HG03280 (cell line): Measurements from ENCODE around the gene IFITM5.
"Not testable (repeated sequence)": the region's sequence is repeated elsewhere in the genome, so short reads cannot be mapped to it uniquely, and the experiment has no call there.

Experiments used
- ATAC-seq: cut with Tn5 transposase; IDR thresholded peaks from one replicate; pipeline ENCODE4 v1.9.1; 2021; ENCODE audit warnings: mild to moderate bottlenecking, moderate library complexity; ENCODE audit not compliant: unreplicated experiment

IFITM5 gene

DNA sequence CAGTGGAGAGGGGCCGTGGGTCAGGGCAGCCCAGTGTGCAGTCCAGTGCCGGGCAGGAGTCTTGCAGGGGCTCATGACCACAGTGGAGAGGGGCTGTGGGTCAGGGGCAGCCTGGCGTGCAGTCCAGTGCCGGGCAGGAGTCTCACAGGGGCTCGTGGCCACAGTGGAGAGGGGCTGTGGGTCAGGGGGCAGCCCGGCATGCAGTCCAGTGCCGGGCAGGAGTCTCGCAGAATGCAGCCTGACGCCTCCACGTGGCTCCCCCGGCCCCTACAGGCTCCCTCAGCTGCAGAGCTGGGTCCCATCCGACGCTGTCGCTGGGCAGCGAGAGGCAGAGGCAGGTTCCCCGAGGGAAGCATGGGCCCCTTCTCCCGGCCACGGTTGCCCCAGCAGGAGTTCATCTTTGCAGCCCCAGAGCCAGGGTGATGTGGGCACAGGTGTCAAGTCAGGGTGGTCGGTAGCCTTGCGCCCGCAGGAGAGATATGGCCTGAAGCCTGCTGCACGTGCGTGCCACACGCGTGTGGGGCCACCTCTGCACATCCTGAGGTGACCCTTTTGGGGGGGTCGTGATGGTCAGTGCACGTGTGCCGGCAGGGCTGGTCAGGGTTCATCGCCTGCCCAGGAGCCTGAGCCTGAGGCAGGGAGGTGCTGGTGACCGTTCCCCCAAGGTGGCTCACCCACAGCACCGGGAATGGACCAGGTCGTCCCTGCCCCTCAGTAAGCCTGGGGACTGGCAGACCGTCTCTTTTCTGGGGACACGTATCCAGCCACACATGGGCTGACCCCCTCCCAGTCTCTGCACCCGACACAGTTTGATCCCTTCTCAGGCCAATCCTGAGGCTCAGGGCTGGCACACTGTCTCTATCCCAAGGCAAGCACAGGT, 2.9 kb downstream of the IFITM5 start:
- no peak for ATAC-seq

GRCh38 chr11:295351-296170, 3.8 kb downstream of the IFITM5 start:
- ATAC-seq, result no peak

GRCh38 chr11:294780-295179, 4.5 kb downstream of the IFITM5 start:
- no peak for ATAC-seq

GRCh38 chr11:293852-294661, 5.3 kb downstream of the IFITM5 start:
- ATAC-seq, result no peak

GRCh38 chr11:293271-293851, 6.0 kb downstream of the IFITM5 start:
- no peak for ATAC-seq

DNA sequence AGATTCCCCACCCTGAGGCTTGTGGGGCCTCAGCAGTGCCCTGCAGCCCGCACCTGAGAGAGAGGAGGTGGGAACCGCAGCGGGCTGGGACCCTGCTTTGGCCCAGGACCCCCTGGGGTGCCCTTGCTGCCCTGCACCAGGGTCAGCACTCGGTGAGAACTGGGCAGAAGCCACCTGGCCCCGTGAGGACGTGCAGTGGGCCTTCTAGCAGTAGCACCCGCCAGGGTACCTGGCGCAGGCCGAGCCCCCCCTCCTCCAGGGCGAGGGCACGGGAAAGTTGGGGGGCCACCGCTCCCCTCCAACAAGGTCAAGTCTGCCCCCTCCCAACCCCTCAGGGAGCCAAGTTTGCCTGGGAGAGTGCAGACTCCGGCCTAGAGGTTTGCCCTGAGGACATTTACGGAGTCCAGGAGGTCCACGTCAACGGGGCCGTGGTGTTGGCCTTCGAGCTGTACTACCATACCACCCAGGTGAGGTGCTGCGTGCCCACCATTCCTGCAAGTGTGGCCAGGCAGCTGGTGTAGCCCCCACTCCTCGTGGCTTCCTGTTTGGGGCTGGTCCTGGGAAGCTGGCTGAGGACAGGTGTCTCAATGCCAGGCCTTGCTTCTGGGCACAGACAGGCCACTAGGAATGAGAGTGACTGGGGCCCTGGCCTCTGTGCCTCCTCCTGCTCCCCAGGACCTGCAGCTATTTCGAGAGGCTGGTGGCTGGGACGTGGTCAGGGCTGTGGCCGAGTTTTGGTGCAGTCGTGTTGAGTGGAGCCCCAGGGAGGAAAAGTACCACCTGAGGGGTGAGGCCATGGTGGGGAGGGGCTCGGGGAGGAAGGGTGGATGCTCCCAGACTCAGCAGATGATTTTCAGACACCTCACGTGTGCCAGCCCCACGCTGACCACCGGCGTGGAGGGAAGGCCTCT, 6.9 kb downstream of the IFITM5 start:
- ATAC-seq, result no peak

GRCh38 chr11:291281-292210, 7.8 kb downstream of the IFITM5 start:
- no peak for ATAC-seq

GRCh38 chr11:290621-291231, 8.6 kb downstream of the IFITM5 start:
- no peak for ATAC-seq

- no peak for ATAC-seq
These were observed 9.4 kb downstream of the IFITM5 start for GRCh38 chr11:289712-290620.

DNA sequence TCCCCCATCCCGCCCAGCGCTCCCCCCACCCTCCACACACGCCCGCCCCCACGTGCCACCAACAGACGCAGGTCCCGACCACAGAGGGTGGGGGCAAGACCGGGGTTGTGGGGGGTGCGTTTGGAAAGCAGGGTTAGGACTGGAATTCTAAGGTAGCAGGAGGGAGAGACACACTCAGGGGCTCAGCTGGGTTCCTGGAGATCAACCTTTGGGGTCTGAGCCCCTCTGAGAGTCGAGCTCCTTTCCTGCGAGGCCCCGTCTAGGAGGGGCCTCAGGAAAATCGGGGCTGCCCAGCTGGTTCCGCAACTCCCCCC, 10.0 kb downstream of the IFITM5 start:
- ATAC-seq, result no peak

DNA sequence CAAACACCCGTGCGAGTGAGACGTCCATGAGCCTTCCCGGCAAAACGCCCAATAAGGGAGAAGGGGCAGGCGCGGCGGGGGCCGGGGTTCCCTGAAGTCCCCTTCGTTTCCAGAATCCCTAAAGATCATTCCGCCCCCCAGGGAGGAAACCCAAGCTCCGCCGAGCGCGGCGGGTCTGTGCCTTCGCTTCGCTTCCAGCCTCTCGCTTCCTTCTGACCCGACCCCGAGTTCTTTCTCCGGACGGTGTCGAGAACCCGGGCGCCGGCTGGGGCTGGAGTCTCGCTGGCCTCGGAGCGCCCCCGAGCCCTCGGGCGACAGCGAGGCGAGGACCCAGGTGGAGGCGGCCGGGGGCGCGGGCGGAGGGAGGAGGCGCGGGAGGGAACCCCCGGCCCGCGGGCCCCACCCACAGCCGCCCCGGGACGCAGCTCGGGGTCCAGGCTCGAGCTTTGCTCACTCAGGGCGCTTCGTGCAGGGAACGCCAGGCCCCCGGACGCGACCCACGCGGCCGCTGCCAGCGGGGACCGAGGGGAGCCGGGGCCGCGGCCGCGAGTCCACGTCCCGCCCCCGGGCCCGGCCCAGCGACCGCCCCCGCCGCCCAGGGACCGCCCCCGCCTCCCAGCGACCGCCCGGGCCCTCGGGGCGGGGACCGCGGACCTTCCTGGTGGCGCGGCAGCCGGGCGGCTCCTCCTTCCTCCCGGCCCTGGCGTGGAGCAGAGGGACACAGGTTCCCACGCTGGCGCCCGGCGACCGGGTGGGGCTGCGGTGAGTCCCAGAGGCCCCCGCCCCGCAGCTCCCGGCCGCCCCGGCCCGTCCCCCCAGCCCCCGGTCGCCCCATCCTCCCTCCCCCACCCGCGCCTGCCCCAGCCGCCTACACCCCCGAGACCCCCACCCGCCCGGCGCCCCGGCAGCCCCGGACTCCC, 10.6 kb downstream of the IFITM5 start, which contains the start of gene PGGHG:
Gene PGGHG, plus strand, starts transcription at position 649 of the 920 bp plus-strand sequence. CDS start 691 bp downstream, outside the sequence.
- ATAC-seq, result peak; percentile 65

DNA sequence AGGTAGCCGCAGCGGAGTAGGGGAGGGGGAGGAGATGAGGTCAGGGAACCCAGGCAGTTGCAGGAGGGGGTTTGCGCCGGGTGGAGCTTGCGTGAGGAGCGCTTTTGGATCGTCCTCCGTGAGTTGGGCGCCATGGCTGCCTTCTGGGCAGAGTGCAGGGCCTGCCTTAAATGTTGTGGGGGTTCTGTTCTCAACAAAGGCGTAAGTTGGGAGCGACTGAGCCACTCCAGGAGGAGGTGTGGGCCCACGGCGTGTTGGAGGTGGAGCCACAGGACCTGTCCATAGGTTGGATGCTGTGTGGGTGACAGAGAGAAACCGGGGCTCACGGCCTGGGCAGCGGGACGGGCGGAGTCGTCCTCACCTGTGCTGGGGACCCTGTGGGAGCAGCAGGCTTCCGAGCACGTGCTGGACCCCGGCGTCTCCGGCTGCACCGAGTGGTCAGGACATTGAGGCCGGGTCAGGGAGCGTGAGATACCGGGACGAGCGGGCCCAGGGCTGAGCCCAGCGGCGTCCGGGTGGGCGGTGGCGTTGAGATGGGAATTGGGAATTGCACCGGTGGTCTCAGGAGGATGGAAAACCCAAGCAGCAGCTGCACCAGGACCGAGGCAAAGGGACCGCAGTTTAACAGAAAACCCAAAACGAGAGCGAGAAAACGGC, 11.4 kb downstream of the IFITM5 start:
- ATAC-seq, result no peak

- ATAC-seq, result not testable (repeated sequence)
These were observed 12.1 kb downstream of the IFITM5 start for GRCh38 chr11:286977-287820.

DNA sequence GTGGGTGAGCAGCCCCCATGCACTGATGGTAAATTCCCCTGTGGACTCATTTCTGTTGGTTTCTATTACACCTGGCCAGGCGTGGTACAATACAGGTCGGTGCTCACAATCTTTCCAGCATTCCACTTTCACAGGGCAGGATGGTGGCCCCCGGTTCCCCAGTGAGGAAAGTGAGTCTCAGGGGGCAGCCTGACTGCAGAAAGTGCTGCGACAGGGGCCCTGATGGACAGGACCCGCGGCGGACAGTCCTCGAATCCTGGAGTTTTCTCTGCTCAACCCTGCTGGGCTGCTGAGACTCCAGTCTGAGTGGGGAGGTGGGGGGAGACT, 13.5 kb downstream of the IFITM5 start:
- ATAC-seq, result no peak
